ENCODE results near the gene EPB41L4A. TPM values are rescaled to one million over a fixed set of nuclear protein-coding genes. Genes with fewer than 3 reads are reported as not detected.
"Not testable (repeated sequence)": the region's sequence is repeated elsewhere in the genome, so short reads cannot be mapped to it uniquely, and the experiment has no call there.

EPB41L4A gene
- total RNA-seq, 1 donor from 2014 or later, result not detected

GRCh38 chr5:112221128-112221527 is 197.9 kb downstream of the EPB41L4A start:
- Mint-ChIP-seq H3K27ac (no peak overlapping the region), H3K27me3 (ENCODE audit: insufficient read depth) (peaks cover under 1% of the 10 kb centered on the region), H3K36me3 (ENCODE audit: low read depth) (no peaks in the 10 kb centered on the region), H3K9me3 (no peaks in the 10 kb centered on the region), H3K4me1 (ENCODE audit: low read depth) (no peaks in the 10 kb centered on the region), H3K4me3 (no peak overlapping the region)
- intact Hi-C loops (cut with micrococcal nuclease), result no loop called here
- no peak for DNase-seq (ENCODE audit: low spot score)

GRCh38 chr5:112219000-112219399 is 200.1 kb downstream of the EPB41L4A start:
- Mint-ChIP-seq H3K36me3 (ENCODE audit: low read depth) (no peaks in the 10 kb centered on the region), H3K4me1 (ENCODE audit: low read depth) (no peaks in the 10 kb centered on the region), H3K9me3 (no peaks in the 10 kb centered on the region), H3K27ac (no peak overlapping the region), H3K27me3 (ENCODE audit: insufficient read depth) (peaks cover 5% of the 10 kb centered on the region), H3K4me3 (no peak overlapping the region)
- intact Hi-C loops (cut with micrococcal nuclease), result no loop called here
- no peak for DNase-seq (ENCODE audit: low spot score)

- no peaks in the 10 kb centered on the region for H3K9me3 Mint-ChIP-seq
- intact Hi-C loops (cut with micrococcal nuclease), result no loop called here
- H3K4me1 Mint-ChIP-seq (ENCODE audit: low read depth), result no peaks in the 10 kb centered on the region
- H3K4me3 Mint-ChIP-seq, result no peak overlapping the region
- DNase-seq (ENCODE audit: low spot score), result no peak
- H3K27me3 Mint-ChIP-seq (ENCODE audit: insufficient read depth), result peaks cover 5% of the 10 kb centered on the region
- H3K36me3 Mint-ChIP-seq (ENCODE audit: low read depth), result no peaks in the 10 kb centered on the region
- H3K27ac Mint-ChIP-seq, result no peak overlapping the region
Observed at GRCh38 chr5:112217843-112218579, 201.1 kb downstream of the EPB41L4A start.

- no peaks in the 10 kb centered on the region for H3K4me1 Mint-ChIP-seq (ENCODE audit: low read depth)
- intact Hi-C loops (cut with micrococcal nuclease), result no loop called here
- peaks cover 5% of the 10 kb centered on the region for H3K27me3 Mint-ChIP-seq (ENCODE audit: insufficient read depth)
- no peak overlapping the region for H3K4me3 Mint-ChIP-seq
- H3K9me3 Mint-ChIP-seq, result no peaks in the 10 kb centered on the region
- no peaks in the 10 kb centered on the region for H3K36me3 Mint-ChIP-seq (ENCODE audit: low read depth)
- no peak for DNase-seq (ENCODE audit: low spot score)
- H3K27ac Mint-ChIP-seq, result no peak overlapping the region
Observed at GRCh38 chr5:112216140-112216539, 202.9 kb downstream of the EPB41L4A start.

GRCh38 chr5:112210430-112211005 is 208.6 kb downstream of the EPB41L4A start:
- no peak overlapping the region for H3K27ac Mint-ChIP-seq
- no peaks in the 10 kb centered on the region for H3K36me3 Mint-ChIP-seq (ENCODE audit: low read depth)
- H3K4me1 Mint-ChIP-seq (ENCODE audit: low read depth), result no peaks in the 10 kb centered on the region

GRCh38 chr5:112208699-112209615 is 210.1 kb downstream of the EPB41L4A start:
- DNase-seq (ENCODE audit: low spot score), result no peak
- peaks cover 13% of the 10 kb centered on the region for H3K27me3 Mint-ChIP-seq (ENCODE audit: insufficient read depth)
- H3K36me3 Mint-ChIP-seq (ENCODE audit: low read depth), result no peaks in the 10 kb centered on the region
- no peak overlapping the region for H3K4me3 Mint-ChIP-seq
- no peak overlapping the region for H3K27ac Mint-ChIP-seq
- H3K4me1 Mint-ChIP-seq (ENCODE audit: low read depth), result no peaks in the 10 kb centered on the region
- H3K9me3 Mint-ChIP-seq, result no peaks in the 10 kb centered on the region
- intact Hi-C loops (cut with micrococcal nuclease), result no loop called here

More at GRCh38 chr5:112210430-112211005, 208.6 kb downstream of the EPB41L4A start:
- no peak overlapping the region for H3K4me3 Mint-ChIP-seq
- DNase-seq (ENCODE audit: low spot score), result no peak
- intact Hi-C loops (cut with micrococcal nuclease), result no loop called here
- peaks cover 11% of the 10 kb centered on the region for H3K27me3 Mint-ChIP-seq (ENCODE audit: insufficient read depth)
- H3K9me3 Mint-ChIP-seq, result no peaks in the 10 kb centered on the region

GRCh38 chr5:112208195-112208594 is 210.9 kb downstream of the EPB41L4A start:
- DNase-seq (ENCODE audit: low spot score); H3K4me3 Mint-ChIP-seq; intact Hi-C loops (cut with micrococcal nuclease); H3K27ac Mint-ChIP-seq; H3K36me3 Mint-ChIP-seq (ENCODE audit: low read depth); H3K9me3 Mint-ChIP-seq; H3K4me1 Mint-ChIP-seq (ENCODE audit: low read depth): not testable (repeated sequence)
- peaks cover 13% of the 10 kb centered on the region for H3K27me3 Mint-ChIP-seq (ENCODE audit: insufficient read depth)

GRCh38 chr5:112205846-112206245 is 213.2 kb downstream of the EPB41L4A start:
- Mint-ChIP-seq H3K9me3 (no peaks in the 10 kb centered on the region), H3K27ac (no peak overlapping the region), H3K4me3 (no peak overlapping the region), H3K4me1 (ENCODE audit: low read depth) (no peaks in the 10 kb centered on the region), H3K27me3 (ENCODE audit: insufficient read depth) (peaks cover 13% of the 10 kb centered on the region), H3K36me3 (ENCODE audit: low read depth) (no peaks in the 10 kb centered on the region)
- intact Hi-C loops (cut with micrococcal nuclease), result no loop called here
- DNase-seq (ENCODE audit: low spot score), result no peak

- H3K27me3 Mint-ChIP-seq (ENCODE audit: insufficient read depth), result peaks cover 14% of the 10 kb centered on the region
- H3K4me1 Mint-ChIP-seq (ENCODE audit: low read depth), result no peaks in the 10 kb centered on the region
- no peaks in the 10 kb centered on the region for H3K9me3 Mint-ChIP-seq
- intact Hi-C loops (cut with micrococcal nuclease), result no loop called here
- DNase-seq (ENCODE audit: low spot score), result no peak
- H3K36me3 Mint-ChIP-seq (ENCODE audit: low read depth), result no peaks in the 10 kb centered on the region
- H3K4me3 Mint-ChIP-seq, result no peak overlapping the region
- H3K27ac Mint-ChIP-seq, result no peak overlapping the region
Observed at GRCh38 chr5:112203229-112203628, 215.8 kb downstream of the EPB41L4A start.

GRCh38 chr5:112202694-112203093 is 216.4 kb downstream of the EPB41L4A start:
- H3K9me3 Mint-ChIP-seq, result no peaks in the 10 kb centered on the region
- H3K36me3 Mint-ChIP-seq (ENCODE audit: low read depth), result no peaks in the 10 kb centered on the region
- H3K27ac Mint-ChIP-seq, result no peak overlapping the region
- no peak overlapping the region for H3K4me3 Mint-ChIP-seq
- H3K27me3 Mint-ChIP-seq (ENCODE audit: insufficient read depth), result peaks cover 13% of the 10 kb centered on the region
- no peaks in the 10 kb centered on the region for H3K4me1 Mint-ChIP-seq (ENCODE audit: low read depth)
- DNase-seq (ENCODE audit: low spot score), result no peak
- intact Hi-C loops (cut with micrococcal nuclease), result no loop called here

- no peak overlapping the region for H3K4me3 Mint-ChIP-seq
- intact Hi-C loops (cut with micrococcal nuclease), result no loop called here
- H3K9me3 Mint-ChIP-seq, result no peaks in the 10 kb centered on the region
- H3K27me3 Mint-ChIP-seq (ENCODE audit: insufficient read depth), result peaks cover 10% of the 10 kb centered on the region
- DNase-seq (ENCODE audit: low spot score), result no peak
- no peaks in the 10 kb centered on the region for H3K36me3 Mint-ChIP-seq (ENCODE audit: low read depth)
- no peak overlapping the region for H3K27ac Mint-ChIP-seq
- no peaks in the 10 kb centered on the region for H3K4me1 Mint-ChIP-seq (ENCODE audit: low read depth)
Observed at GRCh38 chr5:112201141-112201540, 217.9 kb downstream of the EPB41L4A start.

- no peaks in the 10 kb centered on the region for H3K36me3 Mint-ChIP-seq (ENCODE audit: low read depth)
- no peak overlapping the region for H3K4me3 Mint-ChIP-seq
- H3K27ac Mint-ChIP-seq, result no peak overlapping the region
- no peaks in the 10 kb centered on the region for H3K9me3 Mint-ChIP-seq
- peaks cover 8% of the 10 kb centered on the region for H3K27me3 Mint-ChIP-seq (ENCODE audit: insufficient read depth)
- no peaks in the 10 kb centered on the region for H3K4me1 Mint-ChIP-seq (ENCODE audit: low read depth)
- DNase-seq (ENCODE audit: low spot score), result no peak
- intact Hi-C loops (cut with micrococcal nuclease), result no loop called here
Observed at GRCh38 chr5:112200131-112200530, 218.9 kb downstream of the EPB41L4A start.

GRCh38 chr5:112196584-112196983 is 222.5 kb downstream of the EPB41L4A start:
- H3K27ac Mint-ChIP-seq, result no peak overlapping the region
- no peak overlapping the region for H3K4me3 Mint-ChIP-seq
- intact Hi-C loops (cut with micrococcal nuclease), result no loop called here
- no peaks in the 10 kb centered on the region for H3K4me1 Mint-ChIP-seq (ENCODE audit: low read depth)
- no peaks in the 10 kb centered on the region for H3K36me3 Mint-ChIP-seq (ENCODE audit: low read depth)
- no peaks in the 10 kb centered on the region for H3K9me3 Mint-ChIP-seq
- no peak for DNase-seq (ENCODE audit: low spot score)
- H3K27me3 Mint-ChIP-seq (ENCODE audit: insufficient read depth), result peaks cover 6% of the 10 kb centered on the region
